Fibroblast of mammary gland (primary cell): Measurements from ENCODE around the gene BCHE.

Source experiments
- DNase-seq: peaks from one replicate; pipeline ENCODE4 v3.0.0-alpha.2; 2010; ENCODE audit warnings: low read depth
- H3K4me3 ChIP-seq: 2 replicates; pipeline ENCODE4 v1.5.1; 2011; ENCODE audit warnings: low read depth, mild to moderate bottlenecking, low read length, moderate library complexity; ENCODE audit not compliant: control insufficient read depth
- CTCF ChIP-seq: conservative IDR thresholded peaks from 2 replicates; pipeline ENCODE4 v1.5.1; 2011; ENCODE audit warnings: low read depth, low read length, inconsistent platforms; ENCODE audit not compliant: control insufficient read depth, insufficient read depth

Gene BCHE

DNA sequence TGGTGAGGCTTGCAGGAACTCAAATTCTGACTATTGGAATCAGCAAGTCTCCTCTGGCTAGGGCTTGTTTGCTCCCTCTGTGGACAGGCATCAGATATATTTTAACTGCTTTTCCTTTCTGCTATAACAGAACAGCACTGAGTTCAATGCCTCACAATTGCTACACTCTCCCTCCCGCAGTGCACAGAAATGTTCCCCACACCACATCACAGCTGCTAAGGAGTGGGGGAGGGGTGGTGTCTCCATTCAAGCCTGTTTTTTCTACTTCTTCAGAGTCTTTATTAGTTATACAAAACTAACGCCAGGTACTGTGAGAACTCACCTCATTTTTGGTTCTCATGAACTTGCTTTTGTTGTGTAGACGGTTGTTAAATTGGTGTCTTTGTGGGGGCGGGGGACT is 68.5 kb downstream of the BCHE start:
- no peak for DNase-seq
- no peak overlapping the region for H3K4me3 ChIP-seq
- no peak for TF ChIP-seq CTCF

DNA sequence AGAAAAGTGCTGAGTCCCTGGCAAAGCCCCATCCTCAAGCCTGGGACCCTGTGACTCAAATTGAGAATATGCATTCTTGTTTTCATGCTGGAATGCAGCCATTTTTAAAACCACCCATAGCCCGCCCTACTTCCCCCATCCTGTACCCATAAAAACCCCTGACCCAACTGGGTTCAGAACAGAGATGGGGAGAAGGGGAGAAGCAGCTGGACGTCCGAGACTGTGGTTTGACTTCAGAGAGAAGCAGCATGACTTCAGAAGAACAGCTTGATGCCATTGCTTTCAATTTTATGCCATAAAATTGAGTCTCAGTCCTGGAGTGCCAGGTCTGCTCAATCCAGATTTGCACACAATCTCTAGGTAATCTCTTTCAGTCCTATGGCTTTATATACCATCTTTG is 78.2 kb downstream of the BCHE start:
- no peak for DNase-seq
- H3K4me3 ChIP-seq = no peak overlapping the region
- TF ChIP-seq CTCF = no peak

GRCh38 chr3:165755571-165755970 is 81.7 kb downstream of the BCHE start:
- DNase-seq = no peak
- no peak overlapping the region for H3K4me3 ChIP-seq
- TF ChIP-seq CTCF = no peak

- TF ChIP-seq CTCF = no peak
- H3K4me3 ChIP-seq = no peak overlapping the region
- DNase-seq = no peak
These were observed 82.8 kb downstream of the BCHE start for GRCh38 chr3:165754219-165755007.

DNA sequence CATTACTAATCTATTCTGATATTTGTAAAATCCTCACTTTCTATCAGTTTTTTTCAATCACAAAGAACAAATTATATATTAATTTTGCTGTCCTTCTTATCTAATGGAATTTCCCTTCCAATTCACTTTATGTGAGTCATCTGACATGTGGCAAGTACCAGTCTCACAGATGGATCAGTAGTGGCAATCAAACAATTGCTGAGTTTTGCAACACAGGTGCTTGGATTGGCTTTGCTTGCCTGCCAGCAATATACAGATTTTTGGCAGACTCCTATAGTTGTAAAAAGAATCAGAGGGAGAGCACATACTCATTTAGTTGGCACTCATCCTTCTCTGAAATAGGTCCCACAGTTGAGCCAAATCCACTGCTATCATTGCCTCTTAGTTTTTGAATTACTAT is 83.7 kb downstream of the BCHE start:
- no peak for TF ChIP-seq CTCF
- no peak overlapping the region for H3K4me3 ChIP-seq
- peak; percentile 23 for DNase-seq

DNA sequence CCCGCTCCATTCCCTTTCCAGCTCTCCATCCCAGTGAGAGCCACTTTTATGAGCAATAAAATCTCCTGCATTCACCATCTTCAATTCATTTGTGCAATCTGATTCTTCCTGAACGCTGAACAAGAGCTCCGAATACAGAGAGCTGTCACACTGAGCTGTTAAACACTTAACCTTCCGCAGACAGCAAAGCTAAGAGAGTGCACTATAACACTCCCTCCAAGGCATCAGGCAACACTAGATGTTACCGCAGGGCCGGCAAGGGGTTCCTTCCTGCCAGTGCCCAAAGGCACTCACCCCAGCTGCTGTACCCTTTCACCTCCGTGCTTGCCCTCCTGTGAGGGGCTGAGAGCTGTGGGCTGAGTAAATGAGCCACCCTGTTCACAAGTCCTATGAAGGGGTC is 85.6 kb downstream of the BCHE start:
- DNase-seq = no peak
- TF ChIP-seq CTCF = no peak
- H3K4me3 ChIP-seq = no peak overlapping the region

- peak; percentile 7 for DNase-seq
- no peak for TF ChIP-seq CTCF
- H3K4me3 ChIP-seq = no peak overlapping the region
These were observed 87.4 kb downstream of the BCHE start for GRCh38 chr3:165749821-165750220.
